Mesothelial cell of epicardium (in vitro differentiated cells): ENCODE data around the gene BMPR1A. TPM values are rescaled to one million over a fixed set of nuclear protein-coding genes. Genes with fewer than 3 reads are reported as not detected.

Experiments
- DNase-seq, 2 experiments: peaks; one replicate each; pipeline ENCODE4 v3.0.0; 2021; ENCODE audit warnings: low spot score in 2 of 2; ENCODE audit not compliant: unreplicated experiment in 2 of 2
- H3K27ac Mint-ChIP-seq: 2 replicates; pipeline ENCODE4 v1.8.0; 2021; ENCODE audit warnings: mixed read lengths
- H3K27me3 Mint-ChIP-seq: 2 replicates; pipeline ENCODE4 v1.8.0; 2021; ENCODE audit warnings: low read depth, mixed read lengths
- H3K36me3 Mint-ChIP-seq: 2 replicates; pipeline ENCODE4 v1.8.0; 2021; ENCODE audit warnings: mixed read lengths
- H3K4me1 Mint-ChIP-seq: 2 replicates; pipeline ENCODE4 v1.8.0; 2021; ENCODE audit warnings: mixed read lengths
- H3K4me3 Mint-ChIP-seq: 2 replicates; pipeline ENCODE4 v1.8.0; 2021; ENCODE audit warnings: mild to moderate bottlenecking, moderate library complexity, mixed read lengths
- H3K9me3 Mint-ChIP-seq: 2 replicates; pipeline ENCODE4 v1.8.0; 2021; ENCODE audit warnings: mixed read lengths
- total RNA-seq: library from RNA; stranded (reverse); gene quantifications from 3 replicates; pipeline ENCODE4 v1.2.1, GENCODE V29; 2021
- TF ChIP-seq, protein P1 (sequence below): fragments of 200-600 bp; sonication (generic); IDR thresholded peaks from one replicate; pipeline ENCODE4 v1.5.0; 2021; ENCODE audit warnings: antibody characterized with exemption; ENCODE audit not compliant: unreplicated experiment

The BMPR1A gene
- total RNA-seq, 1 donor from 2014 or later, result 100.0 TPM

GRCh38 chr10:86782701-86783418, 26.4 kb downstream of the BMPR1A start:
- TF ChIP-seq, protein P1, sequence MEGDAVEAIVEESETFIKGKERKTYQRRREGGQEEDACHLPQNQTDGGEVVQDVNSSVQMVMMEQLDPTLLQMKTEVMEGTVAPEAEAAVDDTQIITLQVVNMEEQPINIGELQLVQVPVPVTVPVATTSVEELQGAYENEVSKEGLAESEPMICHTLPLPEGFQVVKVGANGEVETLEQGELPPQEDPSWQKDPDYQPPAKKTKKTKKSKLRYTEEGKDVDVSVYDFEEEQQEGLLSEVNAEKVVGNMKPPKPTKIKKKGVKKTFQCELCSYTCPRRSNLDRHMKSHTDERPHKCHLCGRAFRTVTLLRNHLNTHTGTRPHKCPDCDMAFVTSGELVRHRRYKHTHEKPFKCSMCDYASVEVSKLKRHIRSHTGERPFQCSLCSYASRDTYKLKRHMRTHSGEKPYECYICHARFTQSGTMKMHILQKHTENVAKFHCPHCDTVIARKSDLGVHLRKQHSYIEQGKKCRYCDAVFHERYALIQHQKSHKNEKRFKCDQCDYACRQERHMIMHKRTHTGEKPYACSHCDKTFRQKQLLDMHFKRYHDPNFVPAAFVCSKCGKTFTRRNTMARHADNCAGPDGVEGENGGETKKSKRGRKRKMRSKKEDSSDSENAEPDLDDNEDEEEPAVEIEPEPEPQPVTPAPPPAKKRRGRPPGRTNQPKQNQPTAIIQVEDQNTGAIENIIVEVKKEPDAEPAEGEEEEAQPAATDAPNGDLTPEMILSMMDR, result no peak
- Mint-ChIP-seq H3K9me3 (peaks cover 35% of the 10 kb centered on the region), H3K4me1 (peaks cover 10% of the 10 kb centered on the region), H3K27ac (no peak overlapping the region), H3K36me3 (peaks cover 28% of the 10 kb centered on the region), H3K4me3 (no peak overlapping the region), H3K27me3 (no peaks in the 10 kb centered on the region)
- no peak for DNase-seq

GRCh38 chr10:86785037-86785436, 28.6 kb downstream of the BMPR1A start:
- no peaks in the 10 kb centered on the region for H3K27me3 Mint-ChIP-seq

GRCh38 chr10:86785968-86786367, 29.5 kb downstream of the BMPR1A start:
- DNase-seq, result no peak
- Mint-ChIP-seq H3K27me3 (no peaks in the 10 kb centered on the region), H3K4me1 (peaks cover 10% of the 10 kb centered on the region), H3K9me3 (peaks cover 28% of the 10 kb centered on the region), H3K36me3 (peaks cover 18% of the 10 kb centered on the region), H3K27ac (no peak overlapping the region), H3K4me3 (no peak overlapping the region)
- TF ChIP-seq, protein P1, result no peak

More at GRCh38 chr10:86785037-86785436, 28.6 kb downstream of the BMPR1A start:
- TF ChIP-seq, protein P1, result no peak
- Mint-ChIP-seq H3K4me1 (peaks cover 10% of the 10 kb centered on the region), H3K27ac (peak overlapping the region; percentile 3), H3K4me3 (no peak overlapping the region), H3K9me3 (peaks cover 27% of the 10 kb centered on the region), H3K36me3 (peaks cover 18% of the 10 kb centered on the region)
- no peak for DNase-seq

GRCh38 chr10:86786368-86786767, 29.9 kb downstream of the BMPR1A start:
- DNase-seq, result no peak
- H3K27ac Mint-ChIP-seq, result no peak overlapping the region

DNA sequence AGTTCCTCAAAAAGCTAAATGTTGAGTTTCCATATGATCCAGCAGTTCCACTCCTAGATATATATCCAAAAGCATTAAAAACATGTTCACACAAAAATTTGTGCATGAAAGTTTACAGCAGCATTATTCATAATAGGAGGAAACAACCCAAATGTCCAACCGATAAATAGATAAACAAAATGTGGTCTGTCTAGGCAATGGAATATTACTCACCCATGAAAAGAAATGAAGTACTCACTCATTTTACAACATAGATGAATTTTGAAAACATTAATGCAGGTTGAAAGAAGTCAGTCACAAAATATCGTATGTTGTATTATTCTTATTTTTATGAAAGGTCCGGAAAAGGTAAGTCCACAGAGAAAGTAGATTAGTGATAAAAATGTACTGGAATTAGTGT, 34.0 kb downstream of the BMPR1A start:
- no peak overlapping the region for H3K27ac Mint-ChIP-seq

More at GRCh38 chr10:86786368-86786767, 29.9 kb downstream of the BMPR1A start:
- Mint-ChIP-seq H3K27me3 (no peaks in the 10 kb centered on the region), H3K36me3 (peaks cover 14% of the 10 kb centered on the region), H3K9me3 (peaks cover 24% of the 10 kb centered on the region), H3K4me3 (no peak overlapping the region), H3K4me1 (peaks cover 10% of the 10 kb centered on the region)
- TF ChIP-seq, protein P1, result no peak

More for the DNA sequence above, 34.0 kb downstream of the BMPR1A start:
- Mint-ChIP-seq H3K36me3 (peaks cover 6% of the 10 kb centered on the region), H3K9me3 (peaks cover 4% of the 10 kb centered on the region), H3K4me3 (no peak overlapping the region), H3K4me1 (peaks cover 5% of the 10 kb centered on the region), H3K27me3 (no peaks in the 10 kb centered on the region)
- no peak for DNase-seq
- TF ChIP-seq, protein P1, result no peak
